K562 (cell line): ENCODE data around the gene SPRR3. TPM values are rescaled to one million over a fixed set of nuclear protein-coding genes. Genes with fewer than 3 reads are reported as not detected.

ENCODE experiments used
- CEBPB ChIP-seq: fragments of 450-650 bp; IDR thresholded peaks from 2 replicates; pipeline ENCODE4 v1.6.1; 2016; ENCODE audit warnings: missing genetic modification characterization, missing compliant biosample characterization
- E2F3 ChIP-seq: fragments of 250-450 bp; sonication (Bioruptor Pico); IDR thresholded peaks from 2 replicates; pipeline ENCODE4 v1.4.0; 2020; ENCODE audit warnings: mild to moderate bottlenecking
- FOSL1 ChIP-seq: fragments of 200-800 bp; sonication (Bioruptor generic); conservative IDR thresholded peaks from 2 replicates; pipeline ENCODE4 v1.6.1; 2016; ENCODE audit warnings: missing genetic modification characterization, missing compliant biosample characterization
- GTF2A2 ChIP-seq: IDR thresholded peaks from 2 replicates; pipeline ENCODE4 v1.6.1; 2016; ENCODE audit warnings: mild to moderate bottlenecking, missing genetic modification characterization, missing compliant biosample characterization
- HNRNPLL ChIP-seq: fragments of 200-400 bp; formaldehyde crosslinking; IDR thresholded peaks from 2 replicates; pipeline ENCODE4 v1.6.1; 2017; ENCODE audit warnings: low read length, low read depth, mild to moderate bottlenecking; ENCODE audit not compliant: poor library complexity, severe bottlenecking
- JUNB ChIP-seq: fragments of 450-650 bp; formaldehyde crosslinking; conservative IDR thresholded peaks from 2 replicates; pipeline ENCODE4 v1.4.0; 2020; ENCODE audit warnings: mild to moderate bottlenecking
- POLR2AphosphoS5 ChIP-seq: IDR thresholded peaks from 2 replicates; pipeline ENCODE4 v1.6.1; 2011; ENCODE audit warnings: mild to moderate bottlenecking, low read depth, low read length, moderate library complexity; ENCODE audit not compliant: control insufficient read depth, insufficient read depth
- POU5F1 ChIP-seq: fragments of 150-350 bp; IDR thresholded peaks from 2 replicates; pipeline ENCODE4 v1.6.1; 2014; ENCODE audit warnings: borderline replicate concordance, low read length, low read depth, mild to moderate bottlenecking; ENCODE audit not compliant: partially characterized antibody
- U2AF1 ChIP-seq: fragments of 200-400 bp; formaldehyde crosslinking; optimal IDR thresholded peaks from 2 replicates; pipeline ENCODE3; 2017; ENCODE audit warnings: mild to moderate bottlenecking, low read depth, low read length, moderate library complexity
- ZNF174 ChIP-seq: fragments of 250-450 bp; sonication (Bioruptor Pico); IDR thresholded peaks from 2 replicates; pipeline ENCODE4 v1.4.0; 2020; ENCODE audit warnings: mild to moderate bottlenecking
- polyA plus RNA-seq, 8 experiments: library from polyadenylated mRNA; depleted of rRNA in 4 of 8; stranded (reverse) in 5 of 8; unstranded in 3 of 8; fragments of >200 nt; fragmentation: Nextera tagmentation in 2 of 8; fragmentation: Illumina TruSeq in 1 of 8; extraction: Ambion mirVana in 2 of 8; extraction: Trizol in 1 of 8; gene quantifications; 2 replicates each; pipeline versions ENCODE4 v1.2.1 to v1.2.3, GENCODE V29; 2011 to 2014; ENCODE audit warnings: inconsistent platforms in 1 of 8, missing spikeins in 1 of 8
- total RNA-seq, 7 experiments: library from RNA; depleted of rRNA in 6 of 7; stranded (reverse); fragments of >200 nt in 6 of 7; fragmentation: Illumina TruSeq in 2 of 7; extraction: Trizol in 2 of 7; gene quantifications; 2 replicates each; pipeline versions ENCODE4 v1.2.1 to v1.2.3, GENCODE V29; 2011 to 2021; ENCODE audit warnings: low replicate concordance in 1 of 7
- TF ChIP-seq, protein P1 (sequence below), 2 experiments: fragments of 450-650 bp; formaldehyde crosslinking in 1 of 2; IDR thresholded peaks; 2 replicates each; pipeline versions ENCODE4 v1.4.0 to v1.6.1; 2014 to 2020; ENCODE audit warnings: mild to moderate bottlenecking in 2 of 2, borderline replicate concordance in 1 of 2, low read depth in 1 of 2
- TF ChIP-seq, protein P2 (sequence below): fragments of 450-650 bp; formaldehyde crosslinking; conservative IDR thresholded peaks from 2 replicates; pipeline ENCODE4 v1.4.0; 2022; ENCODE audit warnings: mild to moderate bottlenecking, missing genetic modification characterization
- TF ChIP-seq, protein P3 (sequence below), 2 experiments: fragments of 450-650 bp in 1 of 2; sonication (generic) in 1 of 2; formaldehyde crosslinking in 1 of 2; IDR thresholded peaks in 1 of 2; conservative IDR thresholded peaks in 1 of 2; 2 replicates each; pipeline versions ENCODE4 v1.6.1 to v1.8.1; 2016 to 2023; ENCODE audit warnings: mild to moderate bottlenecking in 2 of 2, moderate library complexity in 2 of 2, inconsistent platforms in 1 of 2, missing genetic modification reagents in 1 of 2
- TF ChIP-seq, protein P4 (sequence below): fragments of 450-650 bp; formaldehyde crosslinking; IDR thresholded peaks from 2 replicates; pipeline ENCODE4 v1.4.0; 2020; ENCODE audit warnings: mild to moderate bottlenecking, moderate library complexity

SPRR3 gene
- total and polyA plus RNA-seq, 9 of the 15 experiments (the other 6 are each of a cell fraction or from before 2014, with no cell fraction given), result not detected

DNA sequence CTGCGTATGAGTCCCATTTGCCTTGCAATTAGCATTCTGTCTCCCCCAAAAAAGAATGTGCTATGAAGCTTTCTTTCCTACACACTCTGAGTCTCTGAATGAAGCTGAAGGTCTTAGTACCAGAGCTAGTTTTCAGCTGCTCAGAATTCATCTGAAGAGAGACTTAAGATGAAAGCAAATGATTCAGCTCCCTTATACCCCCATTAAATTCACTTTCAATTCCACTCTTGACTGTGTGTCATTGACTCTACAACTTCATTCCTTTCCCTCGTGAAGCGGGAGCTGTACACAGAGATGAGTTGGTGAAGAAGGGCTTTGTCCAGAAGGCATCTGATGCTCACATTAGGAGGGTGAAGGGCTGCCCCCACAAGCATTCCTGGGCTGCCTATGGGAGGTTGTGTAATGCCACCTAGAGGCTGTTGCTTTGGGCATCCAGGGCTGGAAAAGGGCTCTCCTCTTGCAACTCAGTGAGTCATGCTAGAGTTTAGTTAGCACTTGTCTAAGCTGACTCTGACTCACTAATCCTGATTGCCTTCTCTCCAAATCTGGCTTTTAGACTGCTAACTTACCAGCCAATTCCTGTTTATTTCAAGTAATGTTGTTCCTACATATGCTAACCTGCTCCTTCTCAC is 31.2 kb downstream of the SPRR3 start (continued):
- TF ChIP-seq, protein P1, sequence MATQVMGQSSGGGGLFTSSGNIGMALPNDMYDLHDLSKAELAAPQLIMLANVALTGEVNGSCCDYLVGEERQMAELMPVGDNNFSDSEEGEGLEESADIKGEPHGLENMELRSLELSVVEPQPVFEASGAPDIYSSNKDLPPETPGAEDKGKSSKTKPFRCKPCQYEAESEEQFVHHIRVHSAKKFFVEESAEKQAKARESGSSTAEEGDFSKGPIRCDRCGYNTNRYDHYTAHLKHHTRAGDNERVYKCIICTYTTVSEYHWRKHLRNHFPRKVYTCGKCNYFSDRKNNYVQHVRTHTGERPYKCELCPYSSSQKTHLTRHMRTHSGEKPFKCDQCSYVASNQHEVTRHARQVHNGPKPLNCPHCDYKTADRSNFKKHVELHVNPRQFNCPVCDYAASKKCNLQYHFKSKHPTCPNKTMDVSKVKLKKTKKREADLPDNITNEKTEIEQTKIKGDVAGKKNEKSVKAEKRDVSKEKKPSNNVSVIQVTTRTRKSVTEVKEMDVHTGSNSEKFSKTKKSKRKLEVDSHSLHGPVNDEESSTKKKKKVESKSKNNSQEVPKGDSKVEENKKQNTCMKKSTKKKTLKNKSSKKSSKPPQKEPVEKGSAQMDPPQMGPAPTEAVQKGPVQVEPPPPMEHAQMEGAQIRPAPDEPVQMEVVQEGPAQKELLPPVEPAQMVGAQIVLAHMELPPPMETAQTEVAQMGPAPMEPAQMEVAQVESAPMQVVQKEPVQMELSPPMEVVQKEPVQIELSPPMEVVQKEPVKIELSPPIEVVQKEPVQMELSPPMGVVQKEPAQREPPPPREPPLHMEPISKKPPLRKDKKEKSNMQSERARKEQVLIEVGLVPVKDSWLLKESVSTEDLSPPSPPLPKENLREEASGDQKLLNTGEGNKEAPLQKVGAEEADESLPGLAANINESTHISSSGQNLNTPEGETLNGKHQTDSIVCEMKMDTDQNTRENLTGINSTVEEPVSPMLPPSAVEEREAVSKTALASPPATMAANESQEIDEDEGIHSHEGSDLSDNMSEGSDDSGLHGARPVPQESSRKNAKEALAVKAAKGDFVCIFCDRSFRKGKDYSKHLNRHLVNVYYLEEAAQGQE (IDR thresholded peaks at IDR 0.05; ENCODE audit: borderline replicate concordance), result peak; percentile 29; the same call in 1 of the 2 replicates
- TF ChIP-seq, protein P1 (CRISPR knock-in tag; IDR thresholded peaks at IDR 0.05; ENCODE audit: low read depth), result no peak
- no peak for TF ChIP-seq POU5F1
- no peak for TF ChIP-seq E2F3 (CRISPR knock-in tag)
- TF ChIP-seq POLR2AphosphoS5, result no peak
- no peak for TF ChIP-seq GTF2A2 (tag)
- TF ChIP-seq U2AF1, result no peak
- 0 out of 2 replicates have a peak, but pooled peaks have one; percentile 31 for TF ChIP-seq JUNB (CRISPR knock-in tag)
- TF ChIP-seq, protein P2, sequence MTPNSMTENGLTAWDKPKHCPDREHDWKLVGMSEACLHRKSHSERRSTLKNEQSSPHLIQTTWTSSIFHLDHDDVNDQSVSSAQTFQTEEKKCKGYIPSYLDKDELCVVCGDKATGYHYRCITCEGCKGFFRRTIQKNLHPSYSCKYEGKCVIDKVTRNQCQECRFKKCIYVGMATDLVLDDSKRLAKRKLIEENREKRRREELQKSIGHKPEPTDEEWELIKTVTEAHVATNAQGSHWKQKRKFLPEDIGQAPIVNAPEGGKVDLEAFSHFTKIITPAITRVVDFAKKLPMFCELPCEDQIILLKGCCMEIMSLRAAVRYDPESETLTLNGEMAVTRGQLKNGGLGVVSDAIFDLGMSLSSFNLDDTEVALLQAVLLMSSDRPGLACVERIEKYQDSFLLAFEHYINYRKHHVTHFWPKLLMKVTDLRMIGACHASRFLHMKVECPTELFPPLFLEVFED (CRISPR knock-in tag), result no peak
- TF ChIP-seq HNRNPLL, result no peak
- TF ChIP-seq, protein P3, sequence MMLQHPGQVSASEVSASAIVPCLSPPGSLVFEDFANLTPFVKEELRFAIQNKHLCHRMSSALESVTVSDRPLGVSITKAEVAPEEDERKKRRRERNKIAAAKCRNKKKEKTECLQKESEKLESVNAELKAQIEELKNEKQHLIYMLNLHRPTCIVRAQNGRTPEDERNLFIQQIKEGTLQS (IDR thresholded peaks at IDR 0.05), result peak; percentile 73
- TF ChIP-seq, protein P3 (CRISPR knock-in tag; conservative IDR thresholded peaks at IDR 0.05), result no peak
- TF ChIP-seq, protein P4, sequence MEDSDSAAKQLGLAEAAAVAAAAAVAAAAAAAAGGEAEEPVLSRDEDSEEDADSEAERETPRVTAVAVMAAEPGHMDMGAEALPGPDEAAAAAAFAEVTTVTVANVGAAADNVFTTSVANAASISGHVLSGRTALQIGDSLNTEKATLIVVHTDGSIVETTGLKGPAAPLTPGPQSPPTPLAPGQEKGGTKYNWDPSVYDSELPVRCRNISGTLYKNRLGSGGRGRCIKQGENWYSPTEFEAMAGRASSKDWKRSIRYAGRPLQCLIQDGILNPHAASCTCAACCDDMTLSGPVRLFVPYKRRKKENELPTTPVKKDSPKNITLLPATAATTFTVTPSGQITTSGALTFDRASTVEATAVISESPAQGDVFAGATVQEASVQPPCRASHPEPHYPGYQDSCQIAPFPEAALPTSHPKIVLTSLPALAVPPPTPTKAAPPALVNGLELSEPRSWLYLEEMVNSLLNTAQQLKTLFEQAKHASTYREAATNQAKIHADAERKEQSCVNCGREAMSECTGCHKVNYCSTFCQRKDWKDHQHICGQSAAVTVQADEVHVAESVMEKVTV, result peak; percentile 39; the same call in 1 of the 2 replicates
- no peak for TF ChIP-seq CEBPB (tag)
- peak; percentile 91 for TF ChIP-seq FOSL1 (tag)
- TF ChIP-seq ZNF174 (CRISPR knock-in tag), result no peak
